SK-N-MC (cell line): ENCODE results near the gene TEDC2.

ENCODE experiments used
- DNase-seq: peaks from one replicate; pipeline ENCODE4 v3.0.0-alpha.2; 2011; ENCODE audit warnings: low read depth, low spot score
- H3K27ac ChIP-seq: fragments of 200-600 bp; sonication (generic); 2 replicates; pipeline ENCODE4 v1.5.1; 2016; ENCODE audit warnings: mixed run types
- H3K36me3 ChIP-seq: fragments of 200-600 bp; sonication (generic); 2 replicates; pipeline ENCODE4 v1.6.1; 2017; ENCODE audit warnings: antibody characterized with exemption, low read length, mixed read lengths; ENCODE audit not compliant: insufficient read depth
- H3K4me3 ChIP-seq: fragments of 200-600 bp; sonication (generic); 2 replicates; pipeline ENCODE4 v1.5.1; 2016
- H3K9ac ChIP-seq: fragments of 200-600 bp; sonication (generic); 2 replicates; pipeline ENCODE4 v1.8.0; 2017; ENCODE audit warnings: mixed run types, mixed read lengths; ENCODE audit not compliant: insufficient read length
- H3K9me3 ChIP-seq: fragments of 200-600 bp; sonication (generic); 2 replicates; pipeline ENCODE4 v1.6.1; 2017; ENCODE audit warnings: low read depth, mild to moderate bottlenecking, antibody characterized with exemption, low read length, moderate library complexity, mixed read lengths
- EZH2 ChIP-seq: fragments of 200-600 bp; sonication (generic); IDR thresholded peaks from one replicate; pipeline ENCODE4 v1.6.1; 2017; ENCODE audit warnings: antibody characterized with exemption
- FOXP2 ChIP-seq: optimal IDR thresholded peaks from 2 replicates; pipeline ENCODE3; 2011; ENCODE audit warnings: mild to moderate bottlenecking, moderate library complexity; ENCODE audit not compliant: insufficient read depth; ENCODE audit errors: extremely low read length, control extremely low read depth
- POLR2AphosphoS5 ChIP-seq: IDR thresholded peaks from 2 replicates; pipeline ENCODE4 v1.6.1; 2012; ENCODE audit warnings: mild to moderate bottlenecking, low read depth, low read length, borderline replicate concordance

Gene TEDC2

GRCh38 chr16:2490190-2491105 is 30.5 kb downstream of the TEDC2 start:
- DNase-seq, result no peak
- H3K36me3 ChIP-seq, result no peaks in the 10 kb centered on the region
- no peaks in the 10 kb centered on the region for H3K9me3 ChIP-seq
- no peak overlapping the region for H3K4me3 ChIP-seq
- no peak overlapping the region for H3K27ac ChIP-seq
- H3K9ac ChIP-seq, result no peak overlapping the region
- TF ChIP-seq FOXP2 (no peak), EZH2 (no peak), POLR2AphosphoS5 (no peak)

- H3K27ac ChIP-seq, result no peak overlapping the region
- no peak for DNase-seq
- H3K4me3 ChIP-seq, result no peak overlapping the region
- H3K9me3 ChIP-seq, result no peaks in the 10 kb centered on the region
- H3K9ac ChIP-seq, result no peak overlapping the region
- TF ChIP-seq EZH2 (no peak), FOXP2 (no peak), POLR2AphosphoS5 (no peak)
- H3K36me3 ChIP-seq, result peaks cover 5% of the 10 kb centered on the region; the same call in 1 of the 2 replicates
Observed at GRCh38 chr16:2492292-2492691, 32.4 kb downstream of the TEDC2 start.

GRCh38 chr16:2493605-2494004 is 33.7 kb downstream of the TEDC2 start:
- Histone ChIP-seq H3K9ac (no peak overlapping the region), H3K9me3 (no peaks in the 10 kb centered on the region), H3K4me3 (no peak overlapping the region), H3K36me3 (peaks cover 5% of the 10 kb centered on the region; the same call in 1 of the 2 replicates), H3K27ac (no peak overlapping the region)
- no peak for DNase-seq
- TF ChIP-seq EZH2, result no peak
- no peak for TF ChIP-seq FOXP2

- no peak overlapping the region for H3K4me3 ChIP-seq
- peaks cover 5% of the 10 kb centered on the region; the same call in 1 of the 2 replicates for H3K36me3 ChIP-seq
- no peak overlapping the region for H3K27ac ChIP-seq
- DNase-seq, result no peak
- TF ChIP-seq FOXP2 (no peak), POLR2AphosphoS5 (no peak), EZH2 (no peak)
- H3K9me3 ChIP-seq, result no peaks in the 10 kb centered on the region
- no peak overlapping the region for H3K9ac ChIP-seq
Observed at GRCh38 chr16:2494616-2495015, 34.7 kb downstream of the TEDC2 start.

GRCh38 chr16:2495041-2495440 is 35.1 kb downstream of the TEDC2 start:
- Histone ChIP-seq H3K9me3 (no peaks in the 10 kb centered on the region), H3K27ac (no peak overlapping the region), H3K9ac (no peak overlapping the region), H3K36me3 (peaks cover 5% of the 10 kb centered on the region; the same call in 1 of the 2 replicates), H3K4me3 (no peak overlapping the region)
- TF ChIP-seq POLR2AphosphoS5, result no peak
- no peak for TF ChIP-seq EZH2
- TF ChIP-seq FOXP2, result no peak
- no peak for DNase-seq

GRCh38 chr16:2496223-2497115 is 36.6 kb downstream of the TEDC2 start:
- no peak for DNase-seq
- no peak overlapping the region for H3K27ac ChIP-seq
- TF ChIP-seq FOXP2 (no peak), EZH2 (no peak), POLR2AphosphoS5 (no peak)
- H3K9me3 ChIP-seq, result no peaks in the 10 kb centered on the region
- no peak overlapping the region for H3K9ac ChIP-seq
- H3K4me3 ChIP-seq, result no peak overlapping the region
- H3K36me3 ChIP-seq, result peaks cover 5% of the 10 kb centered on the region; the same call in 1 of the 2 replicates

- Histone ChIP-seq H3K9me3 (no peaks in the 10 kb centered on the region), H3K36me3 (peaks cover 5% of the 10 kb centered on the region; the same call in 1 of the 2 replicates), H3K27ac (no peak overlapping the region), H3K9ac (no peak overlapping the region), H3K4me3 (no peak overlapping the region)
- no peak for DNase-seq
- TF ChIP-seq FOXP2, result no peak
- TF ChIP-seq POLR2AphosphoS5, result no peak
- TF ChIP-seq EZH2, result no peak
Observed at GRCh38 chr16:2497116-2497630, 37.3 kb downstream of the TEDC2 start.
